ENCODE results near the gene RNU6-1. TPM values are rescaled to one million over a fixed set of nuclear protein-coding genes. Genes with fewer than 3 reads are reported as not detected.

Gene RNU6-1
- total RNA-seq, 4 donors from 2014 or later = not detected

GRCh38 chr15:67879440-67880129 is 39.7 kb upstream of the RNU6-1 start:
- Histone ChIP-seq H3K4me1 (peaks cover 0 to 32% (median 0%) of the 10 kb centered on the region in 3 donors), H3K27me3 (no peaks in the 10 kb centered on the region), H3K27ac (peak overlapping the region in 1 of 4 donors; percentile 20), H3K4me3 (no peak overlapping the region), H3K36me3 (no peaks in the 10 kb centered on the region), H3K9me3 (no peaks in the 10 kb centered on the region)
- TF ChIP-seq POLR2A (IDR thresholded peaks at IDR 0.05) = no peak
- TF ChIP-seq POLR2AphosphoS5 (IDR thresholded peaks at IDR 0.05) = no peak
- TF ChIP-seq CTCF (IDR thresholded peaks at IDR 0.05) = no peak
- no peak for TF ChIP-seq EP300 (IDR thresholded peaks at IDR 0.05)
- no peak for ATAC-seq
- whole genome bisulfite sequencing, 2 donors (ENCODE audit: low coverage in 1 of 2) = 90 to 95% methylated on average over 7 to 11 of the region's 11 CpGs

- no peak overlapping the region for H3K27ac ChIP-seq
- H3K4me1 ChIP-seq = peaks cover 0 to 24% (median 0%) of the 10 kb centered on the region in 3 donors
- no peaks in the 10 kb centered on the region for H3K9me3 ChIP-seq
- no peaks in the 10 kb centered on the region for H3K36me3 ChIP-seq
- TF ChIP-seq CTCF (IDR thresholded peaks at IDR 0.05) (no peak), POLR2A (IDR thresholded peaks at IDR 0.05) (no peak), POLR2AphosphoS5 (IDR thresholded peaks at IDR 0.05) (no peak), EP300 (IDR thresholded peaks at IDR 0.05) (no peak)
- H3K27me3 ChIP-seq = no peaks in the 10 kb centered on the region
- ATAC-seq = no peak
- 100% methylated on average over 1 of the region's 2 CpGs; no CpG with 5 or more reads in 1 of the 2 donors for WGBS, 2 donors (ENCODE audit: low coverage in 1 of 2)
- no peak overlapping the region for H3K4me3 ChIP-seq
These were observed 38.9 kb upstream of the RNU6-1 start for GRCh38 chr15:67878712-67879206.

- no peaks in the 10 kb centered on the region for H3K9me3 ChIP-seq
- no peak overlapping the region for H3K4me3 ChIP-seq
- no peaks in the 10 kb centered on the region for H3K36me3 ChIP-seq
- TF ChIP-seq POLR2A (IDR thresholded peaks at IDR 0.05) (no peak), CTCF (IDR thresholded peaks at IDR 0.05) (no peak), EP300 (IDR thresholded peaks at IDR 0.05) (no peak), POLR2AphosphoS5 (IDR thresholded peaks at IDR 0.05) (no peak)
- WGBS, 2 donors (ENCODE audit: low coverage in 1 of 2) = 93 to 96% methylated on average over 2 to 3 of the region's 3 CpGs
- H3K27ac ChIP-seq = no peak overlapping the region
- H3K4me1 ChIP-seq = no peaks in the 10 kb centered on the region
- ATAC-seq = no peak
- H3K27me3 ChIP-seq = no peaks in the 10 kb centered on the region
These were observed 33.9 kb upstream of the RNU6-1 start for GRCh38 chr15:67873777-67874176.

- H3K9me3 ChIP-seq = no peaks in the 10 kb centered on the region
- TF ChIP-seq POLR2AphosphoS5 (IDR thresholded peaks at IDR 0.05) = no peak
- no peaks in the 10 kb centered on the region for H3K36me3 ChIP-seq
- H3K4me1 ChIP-seq = no peaks in the 10 kb centered on the region
- no peak overlapping the region for H3K27ac ChIP-seq
- H3K4me3 ChIP-seq = no peak overlapping the region
- ATAC-seq = no peak
- no peaks in the 10 kb centered on the region for H3K27me3 ChIP-seq
These were observed 31.1 kb upstream of the RNU6-1 start for GRCh38 chr15:67870868-67871408.

- no peak overlapping the region for H3K4me3 ChIP-seq
- no peak for ATAC-seq
- no peaks in the 10 kb centered on the region for H3K27me3 ChIP-seq
- TF ChIP-seq CTCF (IDR thresholded peaks at IDR 0.05) = no peak
- TF ChIP-seq POLR2A (IDR thresholded peaks at IDR 0.05) = no peak
- no peak for TF ChIP-seq EP300 (IDR thresholded peaks at IDR 0.05)
- TF ChIP-seq POLR2AphosphoS5 (IDR thresholded peaks at IDR 0.05) = no peak
- no peaks in the 10 kb centered on the region for H3K36me3 ChIP-seq
- WGBS, 2 donors (ENCODE audit: low coverage in 1 of 2) = 100% methylated on average over 1 of the region's 3 CpGs; no CpG with 5 or more reads in 1 of the 2 donors
- H3K27ac ChIP-seq = no peak overlapping the region
- H3K9me3 ChIP-seq = no peaks in the 10 kb centered on the region
- H3K4me1 ChIP-seq = no peaks in the 10 kb centered on the region
These were observed 29.9 kb upstream of the RNU6-1 start for GRCh38 chr15:67869701-67870100.

Measured in gastroesophageal sphincter (tissue), 4 donors.